HepG2 (cell line): ENCODE data around the gene SYS1. TPM values are rescaled to one million over a fixed set of nuclear protein-coding genes. Genes with fewer than 3 reads are reported as not detected.

Source experiments
- ATF2 ChIP-seq: sonication (generic); formaldehyde crosslinking; IDR thresholded peaks from 2 replicates; pipeline ENCODE4 v1.4.0; 2020; ENCODE audit warnings: missing genetic modification reagents
- DNMT3B ChIP-seq: conservative IDR thresholded peaks from 2 replicates; pipeline ENCODE4 v1.6.1; 2016; ENCODE audit warnings: missing biosample characterization, control low read depth
- KAT7 ChIP-seq: IDR thresholded peaks from 2 replicates; pipeline ENCODE4 v1.6.1; 2018; ENCODE audit warnings: borderline replicate concordance, missing compliant biosample characterization
- RBM22 ChIP-seq: fragments of 200-400 bp; formaldehyde crosslinking; optimal IDR thresholded peaks from 2 replicates; pipeline ENCODE3; 2017; ENCODE audit warnings: mild to moderate bottlenecking, low read length, moderate library complexity
- RELA ChIP-seq: sonication (generic); formaldehyde crosslinking; IDR thresholded peaks from 2 replicates; pipeline ENCODE4 v1.4.0; 2020; ENCODE audit warnings: missing genetic modification reagents
- SP4 ChIP-seq: sonication (generic); formaldehyde crosslinking; IDR thresholded peaks from 2 replicates; pipeline ENCODE4 v1.8.1; 2023; ENCODE audit warnings: mild to moderate bottlenecking, missing genetic modification reagents
- ZBTB4 ChIP-seq: sonication (generic); formaldehyde crosslinking; IDR thresholded peaks from 2 replicates; pipeline ENCODE4 v1.4.0; 2020; ENCODE audit warnings: missing genetic modification reagents, mild to moderate bottlenecking, borderline replicate concordance
- ZBTB40 ChIP-seq, 2 experiments: fragments of 450-650 bp in 1 of 2; sonication (generic) in 1 of 2; formaldehyde crosslinking in 1 of 2; IDR thresholded peaks; 2 replicates each; pipeline versions ENCODE4 v1.6.1 to v1.8.0; 2016 to 2022; ENCODE audit warnings: antibody characterized with exemption in 1 of 2, mild to moderate bottlenecking in 1 of 2, missing genetic modification reagents in 1 of 2
- ZFP91 ChIP-seq: sonication (generic); formaldehyde crosslinking; IDR thresholded peaks from 2 replicates; pipeline ENCODE4 v1.9.0; 2022; ENCODE audit warnings: missing genetic modification reagents, mild to moderate bottlenecking, borderline replicate concordance
- ZNF234 ChIP-seq: sonication (generic); formaldehyde crosslinking; conservative IDR thresholded peaks from 2 replicates; pipeline ENCODE4 v1.5.1; 2020; ENCODE audit warnings: mild to moderate bottlenecking, missing genetic modification reagents
- ZNF782 ChIP-seq: sonication (generic); formaldehyde crosslinking; IDR thresholded peaks from 2 replicates; pipeline ENCODE4 v1.4.0; 2020; ENCODE audit warnings: missing genetic modification reagents, mild to moderate bottlenecking, borderline replicate concordance
- polyA plus RNA-seq, 8 experiments: library from polyadenylated mRNA; depleted of rRNA in 3 of 8; stranded (reverse) in 7 of 8; unstranded in 1 of 8; fragments of >200 nt; fragmentation: Illumina TruSeq in 4 of 8; extraction: Trizol in 4 of 8; gene quantifications; 2 replicates each; pipeline versions ENCODE4 v1.2.1 to v1.2.3, GENCODE V29; 2011 to 2016; ENCODE audit warnings: low read depth in 4 of 8, missing spikeins in 1 of 8, mixed read lengths in 1 of 8; ENCODE audit not compliant: insufficient read depth in 1 of 8
- total RNA-seq, 5 experiments: library from RNA; depleted of rRNA; stranded (reverse); fragments of >200 nt; fragmentation: Illumina TruSeq; extraction: Trizol; gene quantifications; 2 replicates each; pipeline ENCODE4 v1.2.3, GENCODE V29; 2016; ENCODE audit warnings: low read depth in 1 of 5

Gene SYS1
- total and polyA plus RNA-seq, 2 of the 13 experiments (the other 11 are each of a cell fraction or from before 2014, with no cell fraction given), result 38.3 to 65.6 TPM

- TF ChIP-seq RBM22 (peak; percentile 67), SP4 (CRISPR knock-in tag) (peak; percentile 49; the same call in 1 of the 2 replicates), ZBTB40 (IDR thresholded peaks at IDR 0.05) (no peak), ZBTB40 (CRISPR knock-in tag; IDR thresholded peaks at IDR 0.05) (peak; percentile 52; the same call in 1 of the 2 replicates), ZBTB4 (no peak), RELA (peak; percentile 10; the same call in 1 of the 2 replicates), DNMT3B (peak; percentile 48; the same call in 1 of the 2 replicates), ATF2 (CRISPR knock-in tag) (no peak), ZNF782 (CRISPR knock-in tag) (0 out of 2 replicates have a peak, but pooled peaks have one; percentile 21), ZNF234 (CRISPR knock-in tag) (no peak), ZFP91 (CRISPR knock-in tag) (peak; percentile 66; the same call in 1 of the 2 replicates), KAT7 (CRISPR knock-in tag) (0 out of 2 replicates have a peak, but pooled peaks have one; percentile 34)
Observed at GRCh38 chr20:45337367-45338120, 25.4 kb upstream of the SYS1 start (continued).
